GM12872 (cell line): ENCODE results near the gene FBXO10.

Source experiments
- TF ChIP-seq, protein P1 (sequence below): IDR thresholded peaks from 3 replicates; pipeline ENCODE4 v1.5.1; 2011; ENCODE audit warnings: low read depth, mild to moderate bottlenecking, low read length, moderate library complexity; ENCODE audit not compliant: insufficient read depth

Gene FBXO10

DNA sequence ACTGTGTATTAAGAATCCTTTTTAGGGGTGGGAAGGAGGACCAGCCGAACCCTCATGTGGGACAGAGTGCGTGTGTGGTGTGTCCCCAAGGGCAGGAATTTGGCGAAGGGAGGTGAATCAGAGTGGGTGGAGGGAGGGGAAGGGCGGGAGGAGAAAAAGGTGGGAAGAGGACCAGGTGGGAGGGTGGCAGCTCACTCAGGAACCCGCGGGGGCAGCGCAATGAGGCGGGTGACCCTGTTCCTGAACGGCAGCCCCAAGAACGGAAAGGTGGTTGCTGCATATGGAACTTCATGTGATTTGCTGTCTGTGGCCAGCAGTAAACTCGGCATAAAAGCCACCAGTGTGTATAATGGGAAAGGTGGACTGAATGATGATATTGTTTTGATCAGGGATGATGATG is 99.2 kb downstream of the FBXO10 start:
- TF ChIP-seq, protein P1, sequence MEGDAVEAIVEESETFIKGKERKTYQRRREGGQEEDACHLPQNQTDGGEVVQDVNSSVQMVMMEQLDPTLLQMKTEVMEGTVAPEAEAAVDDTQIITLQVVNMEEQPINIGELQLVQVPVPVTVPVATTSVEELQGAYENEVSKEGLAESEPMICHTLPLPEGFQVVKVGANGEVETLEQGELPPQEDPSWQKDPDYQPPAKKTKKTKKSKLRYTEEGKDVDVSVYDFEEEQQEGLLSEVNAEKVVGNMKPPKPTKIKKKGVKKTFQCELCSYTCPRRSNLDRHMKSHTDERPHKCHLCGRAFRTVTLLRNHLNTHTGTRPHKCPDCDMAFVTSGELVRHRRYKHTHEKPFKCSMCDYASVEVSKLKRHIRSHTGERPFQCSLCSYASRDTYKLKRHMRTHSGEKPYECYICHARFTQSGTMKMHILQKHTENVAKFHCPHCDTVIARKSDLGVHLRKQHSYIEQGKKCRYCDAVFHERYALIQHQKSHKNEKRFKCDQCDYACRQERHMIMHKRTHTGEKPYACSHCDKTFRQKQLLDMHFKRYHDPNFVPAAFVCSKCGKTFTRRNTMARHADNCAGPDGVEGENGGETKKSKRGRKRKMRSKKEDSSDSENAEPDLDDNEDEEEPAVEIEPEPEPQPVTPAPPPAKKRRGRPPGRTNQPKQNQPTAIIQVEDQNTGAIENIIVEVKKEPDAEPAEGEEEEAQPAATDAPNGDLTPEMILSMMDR, result no peak

DNA sequence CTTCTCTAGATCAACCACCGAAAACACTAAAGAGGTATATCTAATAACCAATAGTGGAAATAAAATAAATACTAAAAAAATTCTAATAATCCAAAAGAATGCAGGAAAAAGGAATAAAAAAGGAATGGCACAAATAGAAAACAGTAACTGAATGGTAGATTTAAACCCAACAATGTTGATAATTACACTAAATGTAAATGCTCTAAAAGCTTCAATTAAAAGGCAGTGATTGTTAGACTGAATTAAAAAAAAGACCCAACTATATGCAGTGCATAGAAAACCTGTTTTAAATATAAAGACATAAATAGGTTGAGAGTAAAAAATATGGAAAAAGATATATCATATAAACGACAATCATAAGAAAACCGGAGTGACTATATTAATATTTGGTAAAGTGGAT is 101.7 kb downstream of the FBXO10 start:
- TF ChIP-seq, protein P1, result no peak

DNA sequence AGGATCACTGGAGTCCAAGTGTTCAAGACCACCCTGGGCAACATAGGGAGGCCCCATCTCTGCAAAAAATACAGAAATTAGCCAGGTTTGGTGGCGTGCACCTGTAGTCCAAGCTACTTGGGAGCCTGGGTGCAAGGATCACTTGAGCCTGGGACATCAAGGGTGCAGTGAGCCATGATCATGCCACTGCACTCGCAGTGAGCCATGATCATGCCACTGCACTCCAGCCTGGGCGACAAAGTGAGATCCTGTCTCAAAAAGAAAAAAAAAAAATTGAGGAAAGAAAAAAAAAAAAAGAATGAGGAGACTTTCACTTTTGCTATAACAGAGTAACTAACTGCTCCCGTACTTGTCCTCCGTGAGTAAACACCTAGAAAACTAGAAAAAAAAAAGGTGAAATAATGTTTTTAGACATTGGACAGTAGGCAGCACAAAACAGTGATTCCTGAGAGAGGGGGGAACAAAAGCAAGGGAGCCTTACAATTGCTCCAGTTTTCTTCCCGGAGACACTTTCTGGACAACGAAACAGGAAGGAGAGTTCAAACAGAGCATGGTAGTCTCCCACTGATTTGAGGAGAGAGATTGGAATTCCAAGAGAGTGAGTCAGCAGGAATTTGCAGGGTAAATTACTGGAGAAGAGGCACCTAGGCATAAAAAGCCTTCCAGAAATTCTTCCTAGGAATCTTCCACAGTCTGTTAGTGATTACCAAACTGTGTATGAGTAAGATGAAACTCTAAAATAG is 104.1 kb downstream of the FBXO10 start:
- TF ChIP-seq, protein P1, result no peak

DNA sequence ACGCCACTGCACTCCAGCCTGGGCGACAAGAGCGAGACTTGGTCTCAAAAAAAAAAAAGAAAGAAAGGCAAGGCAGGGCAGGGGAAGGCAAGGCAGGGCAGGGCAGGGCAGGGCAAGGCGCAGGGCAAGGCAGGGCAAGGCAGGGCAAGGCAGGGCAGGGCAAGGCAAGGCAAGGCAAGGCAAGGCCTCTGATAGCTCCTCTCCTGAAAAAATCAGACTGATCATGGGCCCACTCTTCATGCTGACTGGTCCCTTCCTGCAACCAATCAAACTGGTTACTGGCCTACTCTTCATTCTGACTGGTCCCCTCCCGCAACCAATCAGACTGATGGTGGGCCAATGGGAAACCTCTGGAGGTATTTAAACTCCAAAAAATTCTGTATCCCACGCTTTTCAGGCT is 107.6 kb downstream of the FBXO10 start:
- TF ChIP-seq, protein P1, result no peak

DNA sequence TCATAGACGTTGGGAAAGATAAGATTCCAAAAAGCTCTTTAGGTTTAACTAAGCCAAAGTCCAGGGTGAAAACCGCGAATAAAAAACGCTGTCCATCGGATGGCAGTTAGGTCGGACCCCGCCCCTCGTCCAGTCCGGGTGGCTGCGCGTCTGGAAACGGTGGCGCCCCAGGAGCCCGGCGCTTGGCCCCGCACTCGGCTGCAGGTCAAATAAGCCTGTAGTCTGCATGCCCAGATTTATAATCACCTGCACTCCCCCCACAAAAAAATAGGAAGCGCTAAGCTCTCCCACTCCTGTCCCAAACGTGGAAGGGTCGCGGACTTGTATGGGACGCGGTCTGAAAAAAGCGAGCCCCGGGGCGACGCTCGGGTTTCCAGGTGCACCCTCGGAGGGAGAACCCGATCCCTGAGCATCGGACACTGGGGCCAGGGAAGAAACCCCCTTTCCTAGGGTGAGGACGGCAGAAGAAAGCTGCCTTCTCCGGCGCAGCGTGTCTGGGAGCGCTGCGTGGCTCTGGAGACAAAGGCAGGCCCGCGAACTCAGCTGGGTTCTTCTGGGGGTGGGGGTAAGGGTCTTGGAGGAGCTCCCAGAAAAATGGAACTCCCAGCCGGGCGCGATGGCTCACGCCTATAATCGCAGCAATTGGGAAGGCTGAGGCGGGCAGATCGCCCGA is 110.0 kb downstream of the FBXO10 start:
- TF ChIP-seq, protein P1, result no peak

DNA sequence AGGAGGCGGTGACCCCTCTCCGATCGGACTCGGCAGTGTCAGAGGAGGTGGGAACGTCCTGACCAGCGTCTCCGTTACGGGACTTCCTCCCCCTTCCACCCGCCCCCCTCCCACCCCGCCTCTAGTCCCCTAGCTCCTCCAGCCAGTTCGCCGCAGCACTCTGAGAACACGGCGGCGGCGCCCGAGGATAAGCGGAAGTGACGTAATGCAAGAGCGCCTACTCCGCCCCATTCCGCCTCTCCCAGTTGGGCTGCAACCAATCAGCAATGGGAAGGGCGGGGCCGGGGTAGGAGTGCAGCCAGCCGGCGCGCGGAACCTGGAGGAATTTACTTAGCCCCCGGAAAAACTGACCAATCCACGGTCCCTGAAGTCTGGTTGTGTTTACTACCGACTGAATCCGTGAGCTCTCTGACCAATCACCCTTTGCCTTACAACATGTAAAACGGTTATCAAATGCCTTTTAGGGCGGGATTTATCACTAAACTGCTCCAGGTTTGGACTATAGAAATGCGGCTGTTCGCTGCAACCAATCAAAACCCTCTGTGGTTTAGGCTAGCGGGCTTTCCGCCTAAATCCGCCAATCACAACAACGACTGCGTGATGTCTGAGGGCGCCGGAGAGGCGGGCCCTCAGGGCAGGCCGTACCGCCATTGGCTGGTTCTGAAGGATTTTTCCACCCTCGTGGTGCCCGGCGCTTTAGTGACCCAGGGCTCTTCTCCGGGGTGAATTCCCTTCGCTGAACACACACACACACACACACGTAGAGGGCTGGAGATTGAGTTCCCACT is 110.7 kb downstream of the FBXO10 start, which contains the start of gene ZBTB5:
TSS of gene ZBTB5 (minus strand) at position 202 of the 788 bp plus-strand sequence. CDS start 22,899 bp downstream, outside the sequence.
- TF ChIP-seq, protein P1, result no peak

DNA sequence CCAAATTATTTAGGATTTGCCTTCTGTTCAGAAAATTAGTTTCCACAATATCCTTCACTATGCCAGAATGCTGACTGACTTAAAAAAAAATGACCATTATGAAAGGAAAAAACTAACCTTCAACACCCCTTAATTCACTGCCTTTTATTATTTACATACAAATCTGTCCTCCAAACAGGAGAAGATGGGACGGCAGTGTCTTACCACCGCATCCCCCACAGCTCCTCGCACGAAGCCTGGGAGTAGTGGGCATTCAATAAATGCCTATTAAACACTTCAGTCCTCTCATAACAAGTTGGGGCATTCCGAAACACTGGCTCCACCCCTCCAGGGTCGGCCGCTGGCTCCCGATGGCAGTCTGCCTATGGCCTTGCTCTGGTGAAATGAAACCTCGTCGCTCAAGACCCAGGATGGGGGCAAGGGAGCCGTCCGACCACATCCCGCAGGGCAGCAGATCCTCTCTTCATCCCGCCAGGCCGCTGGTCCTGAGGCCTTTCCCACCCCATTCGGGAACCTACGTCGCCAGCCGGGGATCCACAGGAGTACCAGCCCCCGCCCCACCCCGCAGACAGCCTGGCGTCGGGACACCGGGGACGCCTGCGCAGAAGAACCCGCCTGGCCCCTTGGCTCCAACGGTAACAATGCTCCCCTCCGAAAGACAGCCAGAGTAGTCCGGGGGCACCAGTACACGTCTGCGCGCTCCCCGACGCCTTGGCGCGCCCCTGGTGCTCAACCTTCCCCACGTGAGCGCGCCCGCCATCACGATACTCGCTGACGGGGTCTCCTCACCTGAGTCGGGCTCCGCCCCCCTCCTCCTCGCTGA is 111.5 kb downstream of the FBXO10 start:
- TF ChIP-seq, protein P1, result no peak
